Stimulated activated CD4-positive, alpha-beta T cell treated with anti-CD3 and anti-CD28 coated beads, Interleukin-4, amount 100 ng/mL, for 4 hours (primary cell): ENCODE data around the gene ZDHHC8.

Experiments used
- DNase-seq, 2 experiments: peaks; one replicate each; pipeline ENCODE4 v3.0.0-alpha.2; 2020

ZDHHC8 gene

GRCh38 chr22:20130319-20130718 lies 1.3 kb upstream of the ZDHHC8 start:
- DNase-seq, result no peak

DNA sequence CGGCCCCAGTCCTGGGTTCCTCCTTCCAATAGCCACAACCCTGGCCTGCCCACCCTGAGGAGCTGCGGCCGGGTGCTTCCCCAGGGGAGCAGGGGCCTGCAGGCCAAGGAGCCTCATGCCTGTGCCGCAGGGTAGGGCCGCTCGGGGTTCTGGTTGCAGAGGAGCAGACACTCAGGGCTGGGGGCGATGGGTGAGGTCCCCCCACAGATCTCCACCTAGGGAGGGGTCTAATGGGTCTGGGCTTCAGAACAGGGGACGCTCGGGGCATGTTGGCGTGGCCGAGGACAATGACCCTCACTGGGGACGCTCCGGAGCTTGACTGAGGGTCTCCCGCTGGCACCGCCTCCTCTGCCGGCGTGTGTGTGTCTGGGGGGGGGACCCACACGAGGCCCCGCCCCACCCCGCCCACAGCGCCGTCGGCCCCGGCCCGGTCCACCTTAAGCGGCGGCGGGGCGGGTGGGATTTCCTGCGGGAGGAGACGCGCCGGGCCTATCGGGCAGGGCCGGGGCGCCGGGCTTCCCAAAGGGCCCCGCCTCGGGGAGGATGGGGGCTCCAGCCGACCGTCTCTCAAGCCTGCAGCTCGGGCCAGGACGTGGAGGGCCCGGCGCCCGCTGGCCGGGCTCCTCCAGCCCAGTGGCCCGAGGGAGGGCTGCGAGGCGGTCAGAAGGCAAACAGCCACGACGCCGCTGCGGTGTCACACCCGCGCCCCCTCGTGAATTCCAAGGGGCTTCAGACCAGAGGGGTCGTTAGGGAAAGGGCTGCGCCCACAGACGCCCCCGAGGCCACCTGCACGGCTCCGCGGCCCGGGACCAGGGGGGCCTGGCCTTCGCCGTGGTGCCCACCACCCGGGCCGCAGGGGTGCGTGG lies 640 bp upstream of the ZDHHC8 start:
- peak; percentile 79 to 88 for DNase-seq

DNA sequence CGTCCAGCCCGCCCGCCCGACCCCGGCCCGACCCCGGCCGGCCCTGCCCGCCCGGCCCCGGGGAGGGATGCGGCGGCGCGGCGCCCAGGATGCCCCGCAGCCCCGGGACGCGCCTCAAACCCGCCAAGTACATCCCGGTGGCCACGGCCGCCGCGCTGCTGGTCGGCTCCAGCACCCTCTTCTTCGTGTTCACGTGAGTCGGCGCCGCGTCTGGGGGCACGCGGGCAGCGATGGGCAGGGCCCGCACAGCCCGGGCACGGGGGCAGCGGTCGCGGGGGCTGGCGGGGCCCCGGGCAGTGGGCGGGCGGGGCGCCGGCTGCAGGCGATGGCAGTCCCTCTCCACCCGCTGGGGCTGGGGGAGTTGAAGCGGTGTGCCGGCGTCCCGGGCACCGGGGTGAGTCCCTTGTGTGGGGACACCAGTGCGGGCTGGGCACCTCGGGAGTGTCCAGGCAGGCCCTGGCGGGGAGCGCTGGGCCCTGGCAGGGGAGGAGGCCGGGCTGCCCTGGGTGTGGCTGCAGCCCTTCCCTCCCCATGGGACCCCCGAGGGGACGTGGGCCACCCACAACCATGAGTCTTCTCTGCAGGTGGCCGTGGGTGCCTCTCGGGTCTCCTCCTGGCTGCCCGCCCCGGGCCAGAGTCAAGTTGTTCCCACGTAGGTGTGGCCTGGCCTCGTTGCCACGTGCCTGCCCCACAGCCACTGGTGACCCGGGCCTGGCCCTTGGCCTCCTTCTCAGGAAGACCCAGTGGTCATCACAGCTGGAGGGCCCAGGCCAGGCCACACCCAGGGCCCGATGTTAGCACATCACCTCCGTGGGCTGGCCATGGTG lies 468 bp downstream of the ZDHHC8 start:
- DNase-seq, result peak in 1 of 2 experiments; percentile 33

DNA sequence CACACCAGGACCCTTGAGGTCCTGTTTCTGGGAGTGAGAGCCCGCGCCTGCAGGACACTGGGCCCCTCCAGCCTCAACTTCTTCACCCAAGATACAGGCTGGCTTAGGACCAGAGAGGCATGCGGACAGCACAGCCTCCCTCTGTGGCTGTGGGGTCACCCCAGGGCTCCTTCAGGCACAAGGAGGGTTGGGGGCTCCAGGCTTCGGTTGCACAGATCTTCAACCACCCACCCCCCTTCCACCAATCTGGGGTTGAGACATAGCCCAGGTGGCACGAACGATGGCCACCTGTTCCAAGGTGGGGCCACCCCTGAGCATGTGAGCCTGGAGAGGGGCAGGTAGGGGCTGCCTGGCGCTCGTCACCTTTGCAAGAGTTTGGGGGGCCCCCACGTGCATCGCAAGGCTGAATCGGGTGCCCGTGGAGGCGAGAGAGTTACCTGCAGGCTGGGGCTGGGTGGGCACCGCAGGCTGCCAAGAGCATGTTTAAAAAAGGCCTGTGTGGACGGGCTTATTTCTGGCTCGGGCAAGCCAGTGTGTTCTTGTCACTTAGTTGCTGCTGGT lies 1.2 kb downstream of the ZDHHC8 start:
- DNase-seq, result no peak

DNA sequence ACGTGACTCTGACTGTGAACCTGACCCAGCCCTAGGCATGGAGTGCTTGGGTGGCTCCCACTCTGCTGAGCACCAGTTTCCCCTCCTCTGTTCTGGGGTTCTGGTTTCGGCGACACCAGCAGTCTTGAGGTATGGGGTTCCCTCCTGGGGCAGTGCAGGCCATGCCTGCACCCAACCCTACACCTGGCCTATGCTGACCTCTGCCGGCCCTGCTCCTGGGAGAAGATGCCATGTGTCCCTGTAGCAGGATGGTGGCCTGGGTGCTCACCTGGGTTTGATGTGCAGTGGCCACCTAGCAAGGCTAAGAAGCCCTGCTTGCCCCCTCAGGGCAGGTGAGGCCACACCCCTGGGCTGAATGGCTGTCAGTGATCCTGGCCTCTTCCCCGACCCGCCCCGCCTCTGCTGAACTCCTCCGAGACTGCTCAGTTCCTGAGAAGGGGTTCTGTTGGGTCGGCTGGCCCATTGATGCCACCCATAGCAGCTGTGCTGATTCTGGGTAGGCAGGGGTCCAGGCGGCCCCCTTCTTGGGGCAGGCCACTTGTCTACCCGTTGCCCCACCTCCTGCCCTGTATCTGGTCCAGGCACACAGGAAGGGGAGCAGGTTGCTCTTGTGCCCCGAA lies 2.4 kb downstream of the ZDHHC8 start:
- DNase-seq, result no peak

DNA sequence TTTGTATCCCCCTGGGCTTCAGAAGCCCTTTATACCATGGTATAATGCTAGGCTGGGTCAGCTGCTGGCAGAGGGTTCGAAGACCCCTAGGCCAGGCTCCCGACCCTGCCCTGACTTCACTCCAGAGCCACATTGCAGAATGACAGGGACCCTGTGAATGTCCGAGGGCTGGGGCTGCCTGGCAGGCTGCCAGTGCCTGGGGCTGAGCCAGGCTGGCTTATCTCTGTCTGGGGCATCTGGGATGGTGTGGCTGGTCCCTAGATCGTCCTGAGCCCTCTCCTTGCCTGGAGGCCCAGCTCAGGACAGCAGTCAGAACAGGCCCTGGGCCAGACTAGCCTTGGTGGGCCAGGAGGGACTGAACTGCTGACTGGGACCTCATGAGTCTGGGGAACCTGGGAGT lies 3.7 kb downstream of the ZDHHC8 start:
- DNase-seq, result no peak

DNA sequence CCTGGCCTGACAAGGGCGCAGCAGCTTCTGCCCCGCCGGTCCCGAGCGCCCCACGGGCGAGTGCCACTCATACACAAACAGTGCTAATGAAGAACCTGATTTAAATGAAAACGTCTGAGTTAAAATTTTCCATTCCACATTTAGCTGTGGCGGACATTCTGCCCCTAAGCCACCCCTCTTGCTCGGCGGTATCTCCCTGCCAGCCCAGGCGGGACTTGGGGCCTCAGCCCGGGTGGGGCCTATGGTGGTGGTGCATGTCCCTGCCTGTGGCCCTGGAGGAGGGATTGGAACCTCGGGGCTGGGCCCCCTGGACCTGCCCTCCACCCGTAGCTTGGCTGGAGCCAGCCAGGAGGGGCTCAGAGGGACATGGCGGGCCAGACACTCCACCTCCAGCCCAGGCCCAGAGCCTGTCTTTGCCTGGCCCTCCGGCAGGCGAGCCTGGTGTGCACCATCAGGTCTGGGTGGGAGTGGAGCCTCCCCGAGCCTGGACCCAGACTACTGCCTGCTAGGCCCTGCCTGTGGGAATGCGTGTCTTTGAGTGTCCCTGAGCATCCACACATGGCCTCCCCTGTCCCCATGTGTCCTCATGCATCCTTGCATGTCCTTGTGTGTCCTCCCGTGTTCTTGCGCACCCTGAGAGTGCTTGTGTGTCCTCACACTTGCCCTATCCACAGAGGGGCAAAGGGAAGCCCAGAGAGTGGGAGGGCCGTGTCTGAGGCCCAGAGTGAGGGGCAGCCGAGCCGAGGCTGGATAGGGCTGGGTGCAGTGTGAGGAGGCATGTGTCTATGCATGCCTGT lies 4.4 kb downstream of the ZDHHC8 start:
- no peak for DNase-seq

DNA sequence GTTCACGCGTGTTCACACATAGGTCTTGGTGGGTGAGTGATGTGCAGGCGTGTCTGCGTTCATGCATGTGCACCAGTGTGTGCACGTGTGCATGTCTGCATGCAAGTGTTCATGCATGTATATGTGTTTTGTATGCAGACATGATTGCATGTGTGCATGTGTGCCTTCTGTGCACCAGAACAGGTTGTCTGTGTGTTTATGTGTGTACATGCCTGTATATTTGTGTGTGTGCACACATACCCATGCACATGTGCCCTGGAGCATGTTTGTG lies 4.9 kb downstream of the ZDHHC8 start:
- DNase-seq, result no peak

DNA sequence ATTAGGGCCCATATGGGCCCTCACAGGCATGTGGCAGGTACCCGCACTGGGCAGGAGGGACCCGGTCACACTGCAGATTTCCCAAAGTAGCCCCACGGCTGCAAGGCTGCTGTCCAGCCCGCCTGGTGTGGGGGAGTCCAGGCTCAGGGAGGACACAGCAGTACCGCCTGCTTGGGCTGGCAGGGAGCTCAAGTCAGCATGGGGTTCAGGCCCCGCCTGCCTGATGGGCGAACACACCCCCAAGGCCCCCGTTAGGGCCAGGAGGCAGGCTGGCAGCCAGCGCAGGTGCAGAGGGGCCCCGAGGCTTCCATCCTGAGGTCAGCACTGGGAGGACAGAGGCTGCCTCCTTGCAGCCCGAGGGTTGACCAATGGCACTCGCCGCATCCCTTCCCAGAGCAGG lies 5.5 kb downstream of the ZDHHC8 start:
- DNase-seq, result no peak

DNA sequence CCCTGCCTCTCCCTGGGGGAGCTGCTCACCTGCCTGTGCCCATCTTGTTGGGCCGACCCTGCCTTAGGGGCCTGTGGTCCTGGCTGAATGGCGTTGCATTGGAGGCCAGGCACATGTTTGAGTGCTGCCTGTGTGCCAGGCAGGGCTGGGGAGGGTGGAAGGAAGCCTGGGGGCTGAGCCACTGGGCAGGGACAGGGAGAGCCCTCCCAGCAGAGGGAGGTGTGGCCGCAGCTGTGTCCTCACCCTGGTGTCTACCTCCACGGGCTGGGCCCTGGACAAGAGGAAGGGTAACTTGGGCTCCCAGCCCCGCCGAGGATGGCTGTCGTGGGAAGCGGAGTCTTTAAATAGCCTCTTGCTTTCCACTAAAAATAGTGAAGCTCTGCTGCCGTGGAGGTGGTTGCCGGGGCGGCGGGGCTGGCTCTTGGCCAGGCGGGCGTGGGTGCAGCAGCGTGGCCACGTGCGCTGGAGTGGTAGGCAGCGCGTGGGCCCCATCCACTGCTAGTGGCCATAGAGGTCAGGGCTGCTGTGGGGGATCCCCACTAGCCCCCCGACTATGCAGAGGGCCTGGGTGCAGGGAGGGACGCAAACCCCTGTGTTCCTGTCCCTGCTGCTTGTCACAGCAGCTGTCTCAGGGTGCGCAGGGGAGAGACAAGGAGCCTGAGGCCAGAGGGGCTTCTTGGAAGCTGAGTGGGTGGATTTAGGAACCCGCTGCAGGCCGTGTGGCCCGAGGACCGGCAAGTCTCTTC lies 6.2 kb downstream of the ZDHHC8 start:
- no peak for DNase-seq

DNA sequence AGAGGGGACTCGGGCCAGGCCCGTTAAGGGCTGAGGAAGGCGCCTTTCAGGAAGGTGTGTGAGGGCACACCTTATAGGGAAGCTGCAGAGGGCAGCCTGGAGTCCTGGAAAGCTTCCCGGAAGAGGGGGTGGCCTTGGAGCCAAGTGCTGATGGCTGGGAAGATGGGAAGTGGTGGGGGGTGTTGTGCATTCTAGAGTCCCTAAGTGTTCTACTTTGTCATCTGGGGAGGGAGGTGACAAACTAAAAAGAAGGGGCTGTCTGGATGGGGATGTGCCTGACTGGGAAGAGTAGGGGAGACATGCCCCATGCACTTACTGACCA lies 6.8 kb downstream of the ZDHHC8 start:
- DNase-seq, result no peak

- DNase-seq, result no peak
These were observed 7.3 kb downstream of the ZDHHC8 start for GRCh38 chr22:20138868-20139267.

GRCh38 chr22:20139391-20140106 lies 7.9 kb downstream of the ZDHHC8 start:
- no peak for DNase-seq

DNA sequence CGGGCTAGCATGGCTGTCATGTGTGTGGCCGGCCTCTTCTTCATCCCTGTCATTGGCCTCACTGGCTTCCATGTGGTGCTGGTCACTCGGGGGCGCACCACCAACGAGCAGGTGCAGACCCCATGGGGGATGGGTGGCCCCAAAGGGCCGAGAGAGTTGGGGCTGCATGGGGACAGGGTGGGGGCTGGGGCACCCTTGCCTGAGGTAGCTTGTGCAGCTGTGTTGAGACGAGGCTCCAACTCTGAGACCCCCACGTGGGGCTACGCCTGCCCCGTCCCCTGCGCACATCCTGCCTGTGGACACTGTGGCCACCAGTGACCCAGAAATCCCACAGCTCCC lies 8.5 kb downstream of the ZDHHC8 start:
- DNase-seq, result no peak

DNA sequence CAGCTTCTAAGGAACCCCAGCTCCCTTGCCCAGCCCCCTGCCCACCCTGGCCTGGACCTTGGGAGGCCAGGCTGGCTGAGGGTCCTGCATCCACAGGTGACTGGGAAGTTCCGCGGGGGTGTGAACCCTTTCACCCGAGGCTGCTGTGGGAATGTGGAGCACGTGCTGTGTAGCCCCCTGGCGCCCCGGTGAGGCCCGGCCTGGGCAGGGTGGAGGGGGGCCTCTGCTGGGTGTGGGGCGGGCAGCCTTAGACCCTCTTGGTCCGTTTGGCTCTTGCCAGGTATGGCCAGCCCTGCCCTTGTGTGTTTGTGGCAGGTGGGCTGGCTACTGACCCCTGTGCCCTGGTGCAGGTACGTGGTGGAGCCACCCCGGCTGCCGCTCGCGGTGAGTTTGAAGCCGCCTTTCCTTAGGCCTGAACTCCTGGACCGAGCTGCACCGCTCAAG lies 8.9 kb downstream of the ZDHHC8 start:
- no peak for DNase-seq

DNA sequence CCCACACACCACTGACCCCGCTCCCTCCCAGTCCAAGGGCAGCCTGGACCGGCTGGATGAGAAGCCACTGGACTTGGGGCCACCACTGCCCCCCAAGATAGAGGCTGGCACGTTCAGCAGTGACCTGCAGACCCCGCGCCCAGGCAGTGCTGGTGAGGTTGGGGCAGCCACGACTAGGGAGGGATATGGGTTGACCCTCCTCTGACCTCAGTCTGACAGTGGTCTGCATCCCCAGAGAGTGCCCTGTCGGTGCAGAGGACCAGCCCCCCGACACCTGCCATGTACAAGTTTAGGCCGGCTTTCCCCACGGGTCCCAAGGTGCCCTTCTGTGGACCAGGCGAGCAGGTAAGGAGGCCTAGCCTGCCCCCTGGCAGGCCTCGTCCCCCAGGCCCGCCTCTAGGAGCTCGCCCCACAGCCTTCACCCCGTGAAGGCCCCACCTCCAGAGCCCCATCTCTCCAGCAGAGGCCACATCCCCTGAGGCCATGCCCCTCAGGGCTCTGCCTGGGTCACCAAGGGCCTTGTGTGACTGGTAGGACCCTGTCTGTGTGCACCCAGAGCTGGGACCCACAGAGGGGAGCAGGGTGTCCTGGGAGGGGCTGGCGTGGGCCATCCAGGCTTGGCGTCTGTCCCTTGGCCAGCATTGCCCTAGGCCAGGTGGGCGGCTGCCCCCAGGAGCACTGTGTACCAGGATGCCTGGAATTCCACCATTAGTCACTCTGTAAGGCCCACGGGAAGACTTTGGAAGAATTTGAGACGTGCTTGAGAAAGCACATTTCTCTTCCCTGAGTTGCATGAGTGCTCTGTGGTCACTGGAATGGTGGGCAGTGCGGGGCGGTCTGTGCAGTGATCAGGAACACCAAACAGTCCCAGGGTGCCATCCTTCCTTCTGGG lies 9.8 kb downstream of the ZDHHC8 start:
- DNase-seq, result no peak

DNA sequence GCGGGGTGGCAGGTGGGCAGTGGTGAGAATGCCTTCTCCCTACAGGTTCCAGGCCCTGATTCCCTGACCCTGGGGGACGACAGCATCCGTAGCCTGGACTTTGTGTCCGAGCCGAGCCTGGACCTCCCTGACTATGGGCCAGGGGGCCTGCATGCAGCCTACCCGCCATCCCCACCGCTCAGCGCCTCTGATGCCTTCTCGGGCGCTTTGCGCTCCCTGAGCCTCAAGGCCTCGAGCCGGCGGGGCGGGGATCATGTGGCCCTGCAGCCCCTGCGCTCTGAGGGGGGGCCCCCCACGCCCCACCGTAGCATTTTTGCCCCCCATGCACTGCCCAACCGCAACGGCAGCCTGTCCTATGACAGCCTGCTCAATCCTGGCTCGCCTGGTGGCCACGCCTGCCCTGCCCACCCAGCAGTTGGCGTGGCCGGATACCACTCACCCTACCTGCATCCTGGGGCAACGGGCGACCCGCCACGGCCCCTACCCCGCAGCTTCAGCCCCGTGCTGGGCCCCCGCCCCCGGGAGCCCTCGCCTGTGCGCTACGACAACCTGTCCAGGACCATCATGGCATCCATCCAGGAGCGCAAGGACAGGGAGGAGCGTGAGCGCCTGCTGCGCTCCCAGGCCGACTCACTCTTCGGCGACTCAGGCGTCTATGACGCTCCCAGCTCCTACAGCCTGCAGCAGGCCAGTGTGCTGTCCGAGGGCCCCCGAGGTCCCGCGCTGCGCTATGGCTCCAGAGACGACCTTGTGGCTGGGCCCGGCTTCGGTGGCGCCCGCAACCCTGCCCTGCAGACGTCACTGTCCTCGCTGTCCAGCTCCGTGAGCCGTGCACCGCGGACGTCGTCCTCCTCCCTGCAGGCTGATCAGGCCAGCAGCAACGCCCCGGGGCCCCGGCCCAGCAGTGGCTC lies 11.4 kb downstream of the ZDHHC8 start:
- DNase-seq, result no peak

DNA sequence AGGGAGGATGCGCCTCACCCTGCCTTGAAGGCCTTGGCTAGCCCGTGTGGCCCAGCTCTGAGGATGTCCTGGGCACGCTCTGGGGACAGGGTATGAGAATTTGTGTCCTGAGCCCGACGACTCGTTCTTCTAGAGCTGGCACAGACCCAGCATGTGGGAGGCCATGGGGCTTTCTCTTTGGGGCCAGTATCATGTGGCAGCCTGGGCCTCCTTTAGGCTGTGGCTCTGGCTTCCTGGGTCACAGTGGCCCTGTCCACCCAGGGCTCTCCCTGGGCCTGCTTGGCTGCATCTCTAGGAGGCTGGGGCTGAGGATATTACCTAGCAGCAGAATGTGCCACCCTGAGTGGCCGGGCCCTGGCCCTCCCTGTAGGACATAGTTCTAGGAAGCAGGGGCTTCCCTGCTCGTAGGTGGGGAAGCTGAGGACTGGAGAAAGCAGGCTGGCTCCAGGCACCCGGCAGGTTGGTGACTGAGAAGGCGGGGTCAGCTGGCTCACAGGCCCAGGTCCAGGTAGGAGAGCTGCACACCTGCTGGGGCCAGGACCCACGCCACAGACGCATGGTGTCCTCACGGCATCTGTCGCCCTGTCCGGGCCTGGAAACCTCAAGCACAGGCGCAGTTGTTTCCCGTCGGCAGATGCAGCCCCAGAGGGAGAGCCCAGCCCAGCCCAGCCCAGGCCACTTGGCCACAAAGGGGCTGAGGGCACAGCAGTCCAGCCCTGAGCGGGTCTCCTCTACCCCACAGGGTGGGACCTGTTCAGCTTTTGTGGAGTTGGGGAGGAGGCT lies 12.5 kb downstream of the ZDHHC8 start:
- DNase-seq, result no peak
